Neural progenitor cell (in vitro differentiated cells): ENCODE measurements around the gene CD58.
"Not testable (repeated sequence)": the region's sequence is repeated elsewhere in the genome, so short reads cannot be mapped to it uniquely, and the experiment has no call there.

Source experiments
- CTCF ChIP-seq: fragments of 200-600 bp; sonication (generic); IDR thresholded peaks from 2 replicates; pipeline ENCODE4 v1.5.1; 2017; ENCODE audit warnings: antibody characterized with exemption, mild to moderate bottlenecking
- EZH2 ChIP-seq: fragments of 200-600 bp; sonication (generic); IDR thresholded peaks from 2 replicates; pipeline ENCODE4 v1.6.1; 2017; ENCODE audit warnings: antibody characterized with exemption, mild to moderate bottlenecking, moderate library complexity
- EZH2phosphoT487 ChIP-seq: fragments of 200-600 bp; sonication (generic); IDR thresholded peaks from 2 replicates; pipeline ENCODE4 v1.6.1; 2017; ENCODE audit warnings: antibody characterized with exemption

- not testable (repeated sequence) for TF ChIP-seq CTCF, EZH2, EZH2phosphoT487
These were observed 33.6 kb upstream of the CD58 start for GRCh38 chr1:116604408-116604807.
